ENCODE measurements around the gene HLX.

DNA sequence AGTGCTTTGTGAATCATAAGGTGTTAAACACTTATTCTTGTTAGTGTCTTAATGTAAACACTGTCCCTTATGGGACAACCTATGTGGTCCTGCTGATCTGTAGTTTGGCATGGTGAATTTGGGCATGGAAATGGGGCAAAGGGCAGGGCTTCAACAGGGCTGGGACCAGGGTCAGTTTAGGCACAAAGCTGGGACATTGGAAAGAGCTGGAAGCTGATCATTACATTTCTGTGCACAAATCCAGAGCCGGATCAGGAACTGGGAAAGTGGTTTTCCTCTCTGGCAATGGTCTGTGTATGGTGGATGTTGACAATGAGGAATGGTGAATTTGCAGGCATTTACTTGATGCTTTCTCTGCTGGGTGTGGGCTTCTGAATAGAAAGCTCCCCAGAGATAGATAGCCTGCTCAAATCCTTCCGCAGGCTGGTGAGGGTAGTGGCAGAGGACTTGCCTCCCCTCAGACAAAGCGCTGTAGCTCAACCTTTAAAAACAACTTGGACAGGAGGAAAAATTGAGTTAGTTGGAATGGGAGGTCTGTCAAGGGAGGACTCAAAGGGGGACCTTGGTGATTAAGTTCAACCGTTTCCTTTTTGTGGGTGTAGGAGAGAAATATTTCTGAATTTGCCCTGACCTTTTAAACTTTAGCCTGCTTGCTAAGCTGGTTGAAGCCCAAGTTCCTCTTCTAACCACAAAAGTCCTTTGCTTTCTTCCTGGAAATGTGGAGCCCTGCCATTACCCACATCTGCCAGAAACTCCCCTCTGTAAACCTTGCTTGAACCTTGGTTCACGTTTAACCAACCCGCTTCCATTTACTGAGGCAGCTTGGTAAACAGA is 35.3 kb downstream of the HLX start:
- TF ChIP-seq SUZ12 (IDR thresholded peaks at IDR 0.05) (no peak), FOXM1 (IDR thresholded peaks at IDR 0.05; ENCODE audit: borderline replicate concordance) (no peak), ZNF384 (IDR thresholded peaks at IDR 0.05) (no peak), TARDBP (IDR thresholded peaks at IDR 0.05) (no peak), ARNT (IDR thresholded peaks at IDR 0.05) (no peak), SP1 (IDR thresholded peaks at IDR 0.05) (no peak), HDGF (IDR thresholded peaks at IDR 0.05; ENCODE audit: borderline replicate concordance) (no peak), BHLHE40 (IDR thresholded peaks at IDR 0.05; ENCODE audit: borderline replicate concordance) (no peak), FOXA1 (IDR thresholded peaks at IDR 0.05) (no peak), L3MBTL2 (conservative IDR thresholded peaks at IDR 0.05) (no peak), ELF4 (IDR thresholded peaks at IDR 0.05) (no peak)
